Esophagus muscularis mucosa (tissue), 3 donors: Measurements from ENCODE around the gene POLN.

Experiments used
- CTCF ChIP-seq, 3 experiments: fragments of 200-600 bp in 2 of 3; fragments of 450-650 bp in 1 of 3; sonication (generic) in 2 of 3; IDR thresholded peaks; one replicate each; pipeline ENCODE4 v1.5.1; 2017 to 2019; ENCODE audit warnings: antibody characterized with exemption in 3 of 3, mild to moderate bottlenecking in 2 of 3, moderate library complexity in 1 of 3
- POLR2A ChIP-seq: fragments of 450-650 bp; IDR thresholded peaks from one replicate; pipeline ENCODE4 v1.6.1; 2017; ENCODE audit warnings: antibody characterized with exemption, moderate library complexity, mild to moderate bottlenecking, low read depth
- POLR2AphosphoS5 ChIP-seq, 2 donors: sonication (generic); formaldehyde crosslinking; IDR thresholded peaks; one replicate each; pipeline ENCODE4 v1.6.1; 2017; ENCODE audit warnings: antibody characterized with exemption in 2 of 2

GRCh38 chr4:2222838-2223237, 19.1 kb downstream of the POLN start:
- TF ChIP-seq POLR2AphosphoS5 (IDR thresholded peaks at IDR 0.05), result no peak
- TF ChIP-seq CTCF (IDR thresholded peaks at IDR 0.05), result no peak
- TF ChIP-seq POLR2A, result no peak
